BJ (cell line): Measurements from ENCODE around the gene ATAT1. TPM values are rescaled to one million over a fixed set of nuclear protein-coding genes. Genes with fewer than 3 reads are reported as not detected.

ENCODE experiments used
- CTCF ChIA-PET: fragments of 350-600 bp; formaldehyde crosslinking; extraction: SDS; loops from one replicate; lab custom pipeline; 2021; ENCODE audit warnings: antibody characterized with exemption, inconsistent platforms; lab: Yijun Ruan, JAX
- POLR2A ChIA-PET: fragments of 300-600 bp; sonication (Branson Sonifier 250); formaldehyde crosslinking; extraction: SDS; loops from one replicate; lab custom pipeline; 2021; ENCODE audit warnings: antibody characterized with exemption; lab: Charles Lee
- DNase-seq: peaks from one replicate; pipeline ENCODE4 v3.0.0-alpha.2; 2011; ENCODE audit warnings: low read depth
- H3K27me3 ChIP-seq: 2 replicates; pipeline ENCODE4 v1.6.0; 2011; ENCODE audit warnings: low read length; ENCODE audit not compliant: control insufficient read depth, insufficient read depth
- H3K36me3 ChIP-seq: 2 replicates; pipeline ENCODE4 v1.5.1; 2011; ENCODE audit warnings: low read length; ENCODE audit not compliant: control insufficient read depth, insufficient read depth
- H3K4me3 ChIP-seq: 2 replicates; pipeline ENCODE4 v1.5.1; 2011; ENCODE audit warnings: low read depth, mild to moderate bottlenecking, control low read depth, low read length
- CTCF ChIP-seq: IDR thresholded peaks from 2 replicates; pipeline ENCODE4 v1.5.1; 2011; ENCODE audit warnings: low read depth, mild to moderate bottlenecking, control low read depth, inconsistent platforms, low read length, moderate library complexity; ENCODE audit not compliant: insufficient read depth
- polyA plus RNA-seq: library from polyadenylated mRNA; depleted of rRNA; stranded (reverse); fragments of >200 nt; gene quantifications from 2 replicates; pipeline ENCODE4 v1.2.3, GENCODE V29; 2011

Gene ATAT1
- polyA plus RNA-seq, 1 experiment = 6.8 TPM

- POLR2A ChIA-PET = no interaction called here
- CTCF ChIA-PET = interaction anchor here (1.6 kb wide), 1 partner anchor 53 kb away, joined by 3 read pairs; the partner anchor contains the start of gene DHX16
- DNase-seq = no peak
- Histone ChIP-seq H3K36me3 (peaks cover 15% of the 10 kb centered on the region), H3K4me3 (no peak overlapping the region), H3K27me3 (no peaks in the 10 kb centered on the region)
- TF ChIP-seq CTCF = no peak
Observed at GRCh38 chr6:30619561-30619960, 7.1 kb upstream of the ATAT1 start.

GRCh38 chr6:30625511-30625910 is 1.2 kb upstream of the ATAT1 start:
- no peak for TF ChIP-seq CTCF
- POLR2A ChIA-PET = interaction anchor here (1.0 kb wide), 1 partner anchor 10 kb away, joined by 9 read pairs; no protein-coding TSS in a partner anchor
- CTCF ChIA-PET = interaction anchor here (1.2 to 1.7 kb wide), 3 partner anchors 9 to 98 kb away, joined by 3 to 6 read pairs (median 3); no protein-coding TSS in a partner anchor

GRCh38 chr6:30635834-30636233 is 9.2 kb downstream of the ATAT1 start:
- CTCF ChIA-PET = no interaction called here

More at GRCh38 chr6:30625511-30625910, 1.2 kb upstream of the ATAT1 start:
- Histone ChIP-seq H3K36me3 (peaks cover 16% of the 10 kb centered on the region), H3K27me3 (no peaks in the 10 kb centered on the region), H3K4me3 (no peak overlapping the region)
- no peak for DNase-seq

GRCh38 chr6:30640481-30640880 is 13.8 kb downstream of the ATAT1 start:
- no peaks in the 10 kb centered on the region for H3K27me3 ChIP-seq
- TF ChIP-seq CTCF = no peak
- ChIA-PET POLR2A (no interaction called here), CTCF (interaction anchor here (1.0 kb wide), 1 partner anchor 31 kb away, joined by 3 read pairs; no protein-coding TSS in a partner anchor)
- DNase-seq = no peak
- H3K36me3 ChIP-seq = peaks cover 4% of the 10 kb centered on the region
- H3K4me3 ChIP-seq = no peak overlapping the region

More at GRCh38 chr6:30635834-30636233, 9.2 kb downstream of the ATAT1 start:
- peaks cover 3% of the 10 kb centered on the region for H3K36me3 ChIP-seq
- no peak overlapping the region for H3K4me3 ChIP-seq
- no peak for TF ChIP-seq CTCF
- no peaks in the 10 kb centered on the region for H3K27me3 ChIP-seq
- no peak for DNase-seq
- POLR2A ChIA-PET = no interaction called here

- Histone ChIP-seq H3K27me3 (no peaks in the 10 kb centered on the region), H3K36me3 (peaks cover 4% of the 10 kb centered on the region), H3K4me3 (no peak overlapping the region)
- TF ChIP-seq CTCF = no peak
- DNase-seq = no peak
- ChIA-PET POLR2A (interaction anchor here (0.6 kb wide), 1 partner anchor 26 kb away, joined by 7 read pairs; no protein-coding TSS in a partner anchor), CTCF (interaction anchor here (1.0 kb wide), 1 partner anchor 31 kb away, joined by 3 read pairs; no protein-coding TSS in a partner anchor)
Observed at GRCh38 chr6:30641048-30641447, 14.4 kb downstream of the ATAT1 start.
